Measurements from ENCODE around the gene ZNF217. TPM values are rescaled to one million over a fixed set of nuclear protein-coding genes. Genes with fewer than 3 reads are reported as not detected.
"Not testable (repeated sequence)": the region's sequence is repeated elsewhere in the genome, so short reads cannot be mapped to it uniquely, and the experiment has no call there.

Gene ZNF217
- total RNA-seq, 1 experiment from 2014 or later = 210 TPM

DNA sequence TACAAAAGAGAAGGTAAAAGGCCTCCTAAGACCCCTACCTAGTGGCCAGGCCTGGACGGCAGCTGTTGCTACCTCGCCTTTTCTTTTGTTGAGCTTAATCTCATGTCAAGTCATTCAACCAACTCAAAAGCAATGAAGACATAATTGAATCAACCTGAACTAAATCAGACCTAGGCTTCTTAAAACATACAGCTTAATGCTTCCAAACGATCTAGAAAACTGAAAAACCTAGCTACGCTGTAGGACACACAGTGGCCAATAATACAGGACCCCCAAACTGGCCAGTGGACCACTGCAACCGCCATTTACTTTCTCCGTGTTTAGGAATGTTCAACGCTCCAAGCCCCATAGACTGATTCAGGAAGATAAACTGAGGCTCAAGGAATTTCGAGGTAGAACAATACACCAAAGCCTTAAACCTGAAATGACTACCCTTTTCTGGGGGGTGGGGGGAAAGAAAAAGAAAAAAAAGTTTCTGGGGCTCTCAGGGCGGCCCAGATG lies 1.6 kb downstream of the ZNF217 start:
- H3K4me1 ChIP-seq (ENCODE audit: control insufficient read depth, insufficient read depth, low read length); ATAC-seq; in situ Hi-C loops (cut with HindIII; ENCODE audit: low pct_unique_long_range_greater_than_20kb, low sequenced_read_pairs); H3K36me3 ChIP-seq (ENCODE audit: control insufficient read depth, insufficient read depth, low read length); BruUV-seq (replicated peaks); DNase-seq (ENCODE audit: low read depth, low spot score); H3K9me3 ChIP-seq (ENCODE audit: control insufficient read depth, insufficient read depth, low read depth, low read length); H3K27me3 ChIP-seq (ENCODE audit: control insufficient read depth, insufficient read depth, low read length): not testable (repeated sequence)
- Histone ChIP-seq H3K27ac (ENCODE audit: low read length) (peak overlapping the region; percentile 99), H3K4me3 (ENCODE audit: low read depth in 2 of 2, low read length in 2 of 2) (peak overlapping the region; percentile 67 to 77)
- intact Hi-C loops (cut with micrococcal nuclease; ENCODE audit: unreplicated experiment) = loop anchor here (10.0 kb wide), 2 partner anchors 143 to 323 kb away; no protein-coding TSS in a partner anchor
- ChIA-PET POLR2A (interaction anchor here (0.6 to 0.9 kb wide), 5 partner anchors 9 to 282 kb away, joined by 3 to 15 read pairs (median 3); no protein-coding TSS in a partner anchor), CTCF (interaction anchor here (0.6 to 0.8 kb wide), 2 partner anchors 34 to 348 kb away, joined by 6 to 7 read pairs; no protein-coding TSS in a partner anchor)

DNA sequence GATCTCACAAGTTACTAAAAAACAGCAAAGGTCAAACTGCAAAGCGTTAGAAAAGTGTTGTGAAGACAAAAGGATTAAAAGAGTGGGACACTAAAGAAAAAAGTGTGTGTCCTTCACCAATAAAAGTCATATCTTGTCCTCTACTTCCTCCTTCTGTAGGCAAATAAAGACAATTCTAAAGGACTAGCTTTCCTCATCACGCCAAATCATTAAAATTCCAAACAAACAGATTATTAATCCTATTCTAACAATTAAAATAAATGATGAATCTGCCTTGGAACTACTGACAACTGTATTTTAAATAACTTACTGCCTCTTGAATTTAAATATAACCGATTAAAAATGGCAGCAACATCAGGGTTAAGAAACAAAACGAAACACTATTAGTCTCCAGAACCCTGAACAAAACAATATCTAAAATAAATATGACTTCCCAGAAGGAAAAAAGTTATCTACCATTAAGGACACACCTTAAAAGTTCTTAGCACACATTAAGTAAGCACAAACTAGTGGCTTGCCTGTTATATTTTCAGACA lies 2.4 kb downstream of the ZNF217 start:
- ATAC-seq; H3K9me3 ChIP-seq (ENCODE audit: control insufficient read depth, insufficient read depth, low read depth, low read length); DNase-seq (ENCODE audit: low read depth, low spot score); H3K36me3 ChIP-seq (ENCODE audit: control insufficient read depth, insufficient read depth, low read length); in situ Hi-C loops (cut with HindIII; ENCODE audit: low pct_unique_long_range_greater_than_20kb, low sequenced_read_pairs); H3K27me3 ChIP-seq (ENCODE audit: control insufficient read depth, insufficient read depth, low read length); BruUV-seq (replicated peaks): not testable (repeated sequence)
- CTCF ChIA-PET = interaction anchor here (0.8 kb wide), 1 partner anchor 348 kb away, joined by 6 read pairs; no protein-coding TSS in a partner anchor
- Histone ChIP-seq H3K4me3 (ENCODE audit: low read depth in 2 of 2, low read length in 2 of 2) (peak overlapping the region; percentile 67 to 77), H3K27ac (ENCODE audit: low read length) (peak overlapping the region; percentile 99), H3K4me1 (ENCODE audit: control insufficient read depth, insufficient read depth, low read length) (peaks cover 11% of the 10 kb centered on the region)
- intact Hi-C loops (cut with micrococcal nuclease; ENCODE audit: unreplicated experiment) = loop anchor here (10.0 kb wide), 2 partner anchors 144 to 324 kb away; no protein-coding TSS in a partner anchor
- POLR2A ChIA-PET = interaction anchor here (0.6 to 1.1 kb wide), 4 partner anchors 19 to 194 kb away, joined by 3 to 15 read pairs (median 8); no protein-coding TSS in a partner anchor

DNA sequence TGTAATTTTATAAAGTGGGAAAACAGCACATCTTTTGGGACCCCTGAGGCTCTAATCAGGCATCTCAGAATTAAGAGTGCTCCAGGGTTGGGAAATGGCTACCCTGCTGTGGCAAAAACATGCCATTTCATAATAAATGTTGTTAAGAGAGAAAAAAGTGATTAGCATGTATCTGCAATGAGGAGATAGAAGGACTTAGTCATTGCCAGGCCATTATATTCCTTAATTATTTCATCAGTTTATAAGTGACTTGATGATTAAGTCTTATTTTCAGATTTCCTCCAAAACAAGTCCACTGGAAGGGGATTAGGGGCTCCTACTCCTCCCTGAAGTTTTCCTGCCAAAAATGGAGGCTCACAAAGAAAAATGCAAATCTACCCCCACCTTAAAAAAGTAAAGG lies 3.0 kb downstream of the ZNF217 start:
- H3K36me3 ChIP-seq (ENCODE audit: control insufficient read depth, insufficient read depth, low read length); DNase-seq (ENCODE audit: low read depth, low spot score); H3K27me3 ChIP-seq (ENCODE audit: control insufficient read depth, insufficient read depth, low read length); in situ Hi-C loops (cut with HindIII; ENCODE audit: low pct_unique_long_range_greater_than_20kb, low sequenced_read_pairs); H3K9me3 ChIP-seq (ENCODE audit: control insufficient read depth, insufficient read depth, low read depth, low read length); ATAC-seq; BruUV-seq (replicated peaks); CTCF ChIA-PET: not testable (repeated sequence)
- H3K4me3 ChIP-seq (ENCODE audit: low read depth in 2 of 2, low read length in 2 of 2) = peak overlapping the region; percentile 67 to 77
- POLR2A ChIA-PET = interaction anchor here (0.6 to 1.1 kb wide), 2 partner anchors 56 to 138 kb away, joined by 7 to 10 read pairs; no protein-coding TSS in a partner anchor
- intact Hi-C loops (cut with micrococcal nuclease; ENCODE audit: unreplicated experiment) = loop anchor here (10.0 kb wide), 2 partner anchors 144 to 324 kb away; no protein-coding TSS in a partner anchor
- peak overlapping the region; percentile 99 for H3K27ac ChIP-seq (ENCODE audit: low read length)
- H3K4me1 ChIP-seq (ENCODE audit: control insufficient read depth, insufficient read depth, low read length) = peaks cover 16% of the 10 kb centered on the region

DNA sequence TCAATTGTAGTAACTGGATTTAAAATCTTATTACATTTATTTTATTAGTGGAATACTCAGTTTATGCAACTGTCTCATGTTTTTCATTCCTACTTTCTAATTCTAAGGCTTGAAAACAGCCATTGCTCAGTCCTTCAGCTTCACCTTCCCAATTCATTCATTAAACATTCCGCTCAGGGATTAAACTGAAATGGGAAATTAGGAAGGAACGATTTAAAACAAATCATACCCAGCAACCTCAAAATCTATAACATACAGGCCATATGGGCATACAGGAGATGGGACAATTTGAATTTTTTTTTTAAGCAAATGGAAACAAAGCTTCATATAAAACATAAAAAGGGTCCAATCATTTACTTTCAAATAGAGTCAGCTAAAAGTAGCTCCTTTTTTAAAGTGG lies 3.5 kb downstream of the ZNF217 start:
- DNase-seq (ENCODE audit: low read depth, low spot score); H3K36me3 ChIP-seq (ENCODE audit: control insufficient read depth, insufficient read depth, low read length); ATAC-seq; BruUV-seq (replicated peaks); CTCF ChIA-PET; in situ Hi-C loops (cut with HindIII; ENCODE audit: low pct_unique_long_range_greater_than_20kb, low sequenced_read_pairs); H3K9me3 ChIP-seq (ENCODE audit: control insufficient read depth, insufficient read depth, low read depth, low read length); H3K27me3 ChIP-seq (ENCODE audit: control insufficient read depth, insufficient read depth, low read length): not testable (repeated sequence)
- Histone ChIP-seq H3K27ac (ENCODE audit: low read length) (peak overlapping the region; percentile 99), H3K4me3 (ENCODE audit: low read depth in 2 of 2, low read length in 2 of 2) (peak overlapping the region; percentile 67 to 77), H3K4me1 (ENCODE audit: control insufficient read depth, insufficient read depth, low read length) (peaks cover 17% of the 10 kb centered on the region)
- intact Hi-C loops (cut with micrococcal nuclease; ENCODE audit: unreplicated experiment) = loop anchor here (10.0 kb wide), 2 partner anchors 145 to 325 kb away; no protein-coding TSS in a partner anchor
- POLR2A ChIA-PET = interaction anchor here (1.1 kb wide), 1 partner anchor 57 kb away, joined by 10 read pairs; no protein-coding TSS in a partner anchor
